ENCODE measurements around the gene KIF1A.

The KIF1A gene

GRCh38 chr2:240725266-240725665 lies 94.8 kb downstream of the KIF1A start:
- DNase-seq (ENCODE audit: low read depth): no peak
- no peak overlapping the region for H3K4me3 ChIP-seq (ENCODE audit: low read length)
- TF ChIP-seq CTCF (conservative IDR thresholded peaks at IDR 0.05; ENCODE audit: low read depth, low read length): no peak

- TF ChIP-seq CTCF (conservative IDR thresholded peaks at IDR 0.05; ENCODE audit: low read depth, low read length): no peak
- no peak overlapping the region for H3K4me3 ChIP-seq (ENCODE audit: low read length)
- no peak for DNase-seq (ENCODE audit: low read depth)
Observed at GRCh38 chr2:240724431-240724830, 95.6 kb downstream of the KIF1A start.

- H3K4me3 ChIP-seq (ENCODE audit: low read length): no peak overlapping the region
- DNase-seq (ENCODE audit: low read depth): no peak
- TF ChIP-seq CTCF (conservative IDR thresholded peaks at IDR 0.05; ENCODE audit: low read depth, low read length): no peak
Observed at GRCh38 chr2:240723851-240724250, 96.2 kb downstream of the KIF1A start.

GRCh38 chr2:240722796-240723735 lies 97.0 kb downstream of the KIF1A start:
- H3K4me3 ChIP-seq (ENCODE audit: low read length): no peak overlapping the region
- DNase-seq (ENCODE audit: low read depth): no peak
- TF ChIP-seq CTCF (conservative IDR thresholded peaks at IDR 0.05; ENCODE audit: low read depth, low read length): no peak

GRCh38 chr2:240722376-240722775 lies 97.6 kb downstream of the KIF1A start:
- H3K4me3 ChIP-seq (ENCODE audit: low read length): no peak overlapping the region
- DNase-seq (ENCODE audit: low read depth): no peak
- no peak for TF ChIP-seq CTCF (conservative IDR thresholded peaks at IDR 0.05; ENCODE audit: low read depth, low read length)

- no peak for DNase-seq (ENCODE audit: low read depth)
- TF ChIP-seq CTCF (conservative IDR thresholded peaks at IDR 0.05; ENCODE audit: low read depth, low read length): no peak
- no peak overlapping the region for H3K4me3 ChIP-seq (ENCODE audit: low read length)
Observed at GRCh38 chr2:240721596-240722180, 98.3 kb downstream of the KIF1A start.
